Loucy (cell line): Measurements from ENCODE around the gene ZGRF1.
"Not testable (repeated sequence)": the region's sequence is repeated elsewhere in the genome, so short reads cannot be mapped to it uniquely, and the experiment has no call there.

ENCODE experiments used
- H2AFZ ChIP-seq: fragments of 200-600 bp; sonication (generic); 2 replicates; pipeline ENCODE4 v1.6.0; 2016; ENCODE audit warnings: antibody characterized with exemption, mild to moderate bottlenecking, low read length, moderate library complexity
- H3F3A ChIP-seq: fragments of 200-600 bp; 2 replicates; pipeline ENCODE4 v1.6.0; 2016; ENCODE audit warnings: antibody characterized with exemption, low read depth, mild to moderate bottlenecking
- H3K27me3 ChIP-seq: fragments of 200-600 bp; sonication (generic); 2 replicates; pipeline ENCODE4 v1.6.1; 2014; ENCODE audit warnings: low read length, mild to moderate bottlenecking; ENCODE audit not compliant: insufficient read depth, poor library complexity, severe bottlenecking
- H3K36me3 ChIP-seq: fragments of 200-600 bp; sonication (generic); 2 replicates; pipeline ENCODE4 v1.6.1; 2016; ENCODE audit warnings: low read length; ENCODE audit not compliant: insufficient read depth
- H3K4me1 ChIP-seq: fragments of 200-600 bp; sonication (generic); 2 replicates; pipeline ENCODE4 v1.5.1; 2014; ENCODE audit warnings: low read length, mild to moderate bottlenecking; ENCODE audit not compliant: insufficient read depth, poor library complexity, severe bottlenecking
- H3K4me2 ChIP-seq: fragments of 200-600 bp; sonication (generic); 2 replicates; pipeline ENCODE4 v1.6.0; 2014; ENCODE audit warnings: antibody characterized with exemption, low read length, low read depth, mild to moderate bottlenecking; ENCODE audit not compliant: poor library complexity, severe bottlenecking
- H3K4me3 ChIP-seq: fragments of 200-600 bp; sonication (generic); 2 replicates; pipeline ENCODE4 v1.5.1; 2014; ENCODE audit warnings: low read length, mild to moderate bottlenecking, mixed read lengths; ENCODE audit not compliant: poor library complexity, severe bottlenecking
- H3K79me2 ChIP-seq: fragments of 200-600 bp; sonication (generic); 2 replicates; pipeline ENCODE4 v1.6.1; 2014; ENCODE audit warnings: low read length; ENCODE audit not compliant: insufficient read depth
- H3K9ac ChIP-seq: fragments of 200-600 bp; sonication (generic); 2 replicates; pipeline ENCODE4 v1.6.0; 2014; ENCODE audit warnings: mild to moderate bottlenecking, low read depth, low read length, moderate library complexity; ENCODE audit not compliant: poor library complexity, severe bottlenecking
- H3K9me2 ChIP-seq: fragments of 200-600 bp; sonication (generic); replicated peaks from 2 replicates; pipeline ENCODE4 v1.6.1; 2016; ENCODE audit warnings: low read depth, low read length, mixed read lengths
- H3K9me3 ChIP-seq: fragments of 200-600 bp; sonication (generic); 2 replicates; pipeline ENCODE4 v1.6.1; 2014; ENCODE audit warnings: mild to moderate bottlenecking, antibody characterized with exemption, low read length, low read depth; ENCODE audit not compliant: insufficient read depth
- H4K20me1 ChIP-seq: fragments of 200-600 bp; sonication (generic); 2 replicates; pipeline ENCODE4 v1.6.0; 2014; ENCODE audit warnings: antibody characterized with exemption, low read length, mild to moderate bottlenecking; ENCODE audit not compliant: insufficient read depth, poor library complexity, severe bottlenecking
- CTCF ChIP-seq: fragments of 200-600 bp; sonication (generic); conservative IDR thresholded peaks from 2 replicates; pipeline ENCODE4 v1.5.1; 2014; ENCODE audit warnings: mild to moderate bottlenecking, antibody characterized with exemption, low read length
- EZH2phosphoT487 ChIP-seq: fragments of 200-600 bp; IDR thresholded peaks from 2 replicates; pipeline ENCODE4 v1.6.1; 2018; ENCODE audit warnings: antibody characterized with exemption, mild to moderate bottlenecking, moderate library complexity, borderline replicate concordance

The ZGRF1 gene

GRCh38 chr4:112504807-112505206, 131.9 kb downstream of the ZGRF1 start:
- H3K36me3 ChIP-seq: no peaks in the 10 kb centered on the region
- no peaks in the 10 kb centered on the region for H3F3A ChIP-seq
- H3K4me1 ChIP-seq: no peaks in the 10 kb centered on the region
- TF ChIP-seq EZH2phosphoT487: no peak
- no peak for TF ChIP-seq CTCF
- no peak overlapping the region for H3K9ac ChIP-seq
- no peaks in the 10 kb centered on the region for H3K79me2 ChIP-seq
- no peaks in the 10 kb centered on the region for H3K9me2 ChIP-seq
- H3K9me3 ChIP-seq: no peaks in the 10 kb centered on the region
- H3K27me3 ChIP-seq: no peaks in the 10 kb centered on the region
- H3K4me3 ChIP-seq: no peak overlapping the region
- no peaks in the 10 kb centered on the region for H4K20me1 ChIP-seq
- H3K4me2 ChIP-seq: no peak overlapping the region
- H2AFZ ChIP-seq: no peak overlapping the region

DNA sequence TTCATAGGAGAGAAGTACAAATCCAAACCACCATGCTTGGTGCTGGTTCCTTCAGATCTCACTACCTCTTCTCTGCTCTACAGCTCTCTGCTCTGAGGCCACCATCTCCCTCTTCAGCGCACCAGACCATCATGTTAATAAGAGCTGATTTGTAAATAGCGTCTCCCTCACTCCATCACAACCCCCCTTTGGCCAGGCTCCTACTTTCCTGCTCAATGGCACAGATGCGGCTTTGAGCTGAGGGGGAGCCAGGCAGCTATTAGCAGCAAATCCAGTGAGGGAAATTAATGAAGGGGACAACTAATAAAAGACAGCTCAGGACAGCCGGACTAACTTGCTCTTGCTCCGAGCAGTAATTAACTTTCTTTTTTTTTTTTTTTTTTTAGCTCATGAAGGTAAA, 133.8 kb downstream of the ZGRF1 start:
- no peaks in the 10 kb centered on the region for H3K36me3 ChIP-seq
- no peaks in the 10 kb centered on the region for H3F3A ChIP-seq
- no peaks in the 10 kb centered on the region for H3K79me2 ChIP-seq
- no peak overlapping the region for H2AFZ ChIP-seq
- no peaks in the 10 kb centered on the region for H3K9me3 ChIP-seq
- no peak overlapping the region for H3K4me3 ChIP-seq
- no peaks in the 10 kb centered on the region for H3K9me2 ChIP-seq
- no peaks in the 10 kb centered on the region for H3K4me1 ChIP-seq
- no peaks in the 10 kb centered on the region for H4K20me1 ChIP-seq
- H3K27me3 ChIP-seq: no peaks in the 10 kb centered on the region
- H3K4me2 ChIP-seq: no peak overlapping the region
- TF ChIP-seq EZH2phosphoT487: no peak
- no peak for TF ChIP-seq CTCF
- no peak overlapping the region for H3K9ac ChIP-seq

DNA sequence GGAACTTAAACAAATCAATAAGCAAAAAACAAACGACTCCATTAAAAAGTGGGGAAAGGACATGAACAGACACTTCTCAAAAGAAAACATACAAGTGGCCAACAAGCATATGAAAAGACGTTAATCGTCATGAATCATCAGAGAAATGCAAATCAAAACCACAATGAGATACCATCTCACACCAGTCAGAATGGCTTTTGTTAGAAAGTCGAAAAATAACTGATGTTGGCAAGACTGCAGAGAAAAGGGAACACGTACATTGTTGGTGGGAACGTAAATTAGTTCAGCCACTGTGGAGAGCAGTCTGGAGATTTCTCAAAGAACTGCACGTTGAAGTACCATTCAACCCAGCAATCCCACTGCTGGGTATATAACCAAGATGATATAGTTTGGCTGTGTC, 144.4 kb downstream of the ZGRF1 start:
- no peaks in the 10 kb centered on the region for H3K79me2 ChIP-seq
- no peak overlapping the region for H3K4me2 ChIP-seq
- H3K27me3 ChIP-seq: no peaks in the 10 kb centered on the region
- TF ChIP-seq CTCF (no peak), EZH2phosphoT487 (no peak)
- no peak overlapping the region for H3K9ac ChIP-seq
- H3K9me3 ChIP-seq: peaks cover 9% of the 10 kb centered on the region
- no peaks in the 10 kb centered on the region for H3K4me1 ChIP-seq
- no peaks in the 10 kb centered on the region for H3F3A ChIP-seq
- no peaks in the 10 kb centered on the region for H3K36me3 ChIP-seq
- H4K20me1 ChIP-seq: no peaks in the 10 kb centered on the region
- no peak overlapping the region for H3K4me3 ChIP-seq
- H3K9me2 ChIP-seq: no peaks in the 10 kb centered on the region
- no peak overlapping the region for H2AFZ ChIP-seq

- not testable (repeated sequence) for H3K4me2 ChIP-seq, H2AFZ ChIP-seq, H3K9ac ChIP-seq, H3F3A ChIP-seq, H3K27me3 ChIP-seq, H3K4me3 ChIP-seq, H3K36me3 ChIP-seq, H4K20me1 ChIP-seq, H3K4me1 ChIP-seq, H3K9me3 ChIP-seq, H3K79me2 ChIP-seq, H3K9me2 ChIP-seq
Measured at GRCh38 chr4:112490808-112491207, 145.9 kb downstream of the ZGRF1 start.
